ENCODE results near the gene LIME1.
"Not testable (repeated sequence)": the region's sequence is repeated elsewhere in the genome, so short reads cannot be mapped to it uniquely, and the experiment has no call there.

Gene LIME1

GRCh38 chr20:63765902-63766301, 29.4 kb downstream of the LIME1 start:
- intact Hi-C loops (cut with DNase I), result no loop called here
- DNase-seq, result no peak

GRCh38 chr20:63766695-63767426, 30.4 kb downstream of the LIME1 start:
- DNase-seq, result no peak
- intact Hi-C loops (cut with DNase I), result no loop called here

- intact Hi-C loops (cut with DNase I), result no loop called here
- no peak for DNase-seq
Observed at GRCh38 chr20:63767456-63767855, 31.0 kb downstream of the LIME1 start.

- intact Hi-C loops (cut with DNase I), result no loop called here
- peak in 1 of 10 donors; percentile 35 for DNase-seq
Observed at GRCh38 chr20:63767886-63768285, 31.4 kb downstream of the LIME1 start.

GRCh38 chr20:63768591-63769515, 32.4 kb downstream of the LIME1 start:
- intact Hi-C loops (cut with DNase I), result no loop called here
- peak in 1 of 10 donors; percentile 39 for DNase-seq

- intact Hi-C loops (cut with DNase I), result no loop called here
- DNase-seq, result peak in 1 of 10 donors; percentile 51
Observed at GRCh38 chr20:63769891-63770474, 33.5 kb downstream of the LIME1 start.

GRCh38 chr20:63771046-63771707, 34.7 kb downstream of the LIME1 start:
- peak in 1 of 10 donors; percentile 69 for DNase-seq
- intact Hi-C loops (cut with DNase I), result no loop called here

- intact Hi-C loops (cut with DNase I), result no loop called here
- DNase-seq, result peak in 3 of 10 donors; percentile 43 to 81 (median 73)
Observed at GRCh38 chr20:63772781-63773518, 36.5 kb downstream of the LIME1 start.

- intact Hi-C loops (cut with DNase I), result no loop called here
- DNase-seq, result peak in 3 of 10 donors; percentile 41 to 68 (median 61)
Observed at GRCh38 chr20:63773571-63774241, 37.2 kb downstream of the LIME1 start.

GRCh38 chr20:63774306-63774705, 37.8 kb downstream of the LIME1 start:
- DNase-seq, result peak in 3 of 10 donors; percentile 75 to 89 (median 78)
- intact Hi-C loops (cut with DNase I), result no loop called here

GRCh38 chr20:63775096-63775978, 38.9 kb downstream of the LIME1 start:
- DNase-seq, result peak; percentile 39 to 95 (median 74)
- intact Hi-C loops (cut with DNase I), result no loop called here

- intact Hi-C loops (cut with DNase I), result not testable (repeated sequence)
Observed at GRCh38 chr20:63776875-63777274, 40.4 kb downstream of the LIME1 start.

GRCh38 chr20:63777614-63778013, 41.1 kb downstream of the LIME1 start:
- peak in 2 of 10 donors; percentile 11 to 24 for DNase-seq
- intact Hi-C loops (cut with DNase I), result no loop called here

More at GRCh38 chr20:63776875-63777274, 40.4 kb downstream of the LIME1 start:
- peak in 2 of 10 donors; percentile 15 to 31 for DNase-seq

- intact Hi-C loops (cut with DNase I), result no loop called here
- peak in 2 of 10 donors; percentile 32 to 61 for DNase-seq
Observed at GRCh38 chr20:63778034-63778752, 41.7 kb downstream of the LIME1 start.

- peak in 3 of 10 donors; percentile 43 to 59 (median 57) for DNase-seq
- intact Hi-C loops (cut with DNase I), result no loop called here
Observed at GRCh38 chr20:63778857-63779256, 42.4 kb downstream of the LIME1 start.

GRCh38 chr20:63781181-63781580, 44.7 kb downstream of the LIME1 start:
- DNase-seq, result peak in 3 of 10 donors; percentile 23 to 61 (median 52)
- intact Hi-C loops (cut with DNase I), result no loop called here

GRCh38 chr20:63782051-63782471, 45.6 kb downstream of the LIME1 start:
- intact Hi-C loops (cut with DNase I), result no loop called here
- peak in 3 of 10 donors; percentile 32 to 74 (median 37) for DNase-seq

Data from posterior cingulate gyrus (tissue), 11 donors.